Activated CD8-positive, alpha-beta memory T cell treated with anti-CD3 and anti-CD28 coated beads, Interleukin-2, amount 50 U/mL, for 48 hours (primary cell): Measurements from ENCODE around the gene GNAT1.
"Not testable (repeated sequence)": the region's sequence is repeated elsewhere in the genome, so short reads cannot be mapped to it uniquely, and the experiment has no call there.

Experiments
- DNase-seq: peaks from one replicate; pipeline ENCODE4 v3.0.0-alpha.2; 2020

Gene GNAT1

DNA sequence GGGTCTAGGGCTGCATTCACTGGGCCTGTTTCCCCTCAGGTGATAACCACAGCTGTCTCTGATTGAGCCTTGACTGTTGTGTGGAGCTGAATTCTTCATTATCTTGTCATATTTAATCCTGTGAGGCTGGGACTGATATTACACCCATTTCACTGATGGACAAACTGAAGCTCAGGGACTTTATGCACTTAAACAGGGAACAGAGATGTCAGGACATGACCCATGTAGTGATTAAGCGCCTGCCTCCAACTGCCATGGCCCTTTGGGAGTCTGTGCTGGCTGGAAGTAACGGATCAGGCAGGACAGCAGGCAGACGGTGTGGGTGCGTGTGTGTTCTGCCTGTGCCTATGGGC is 52.1 kb downstream of the GNAT1 start:
- DNase-seq = no peak

DNA sequence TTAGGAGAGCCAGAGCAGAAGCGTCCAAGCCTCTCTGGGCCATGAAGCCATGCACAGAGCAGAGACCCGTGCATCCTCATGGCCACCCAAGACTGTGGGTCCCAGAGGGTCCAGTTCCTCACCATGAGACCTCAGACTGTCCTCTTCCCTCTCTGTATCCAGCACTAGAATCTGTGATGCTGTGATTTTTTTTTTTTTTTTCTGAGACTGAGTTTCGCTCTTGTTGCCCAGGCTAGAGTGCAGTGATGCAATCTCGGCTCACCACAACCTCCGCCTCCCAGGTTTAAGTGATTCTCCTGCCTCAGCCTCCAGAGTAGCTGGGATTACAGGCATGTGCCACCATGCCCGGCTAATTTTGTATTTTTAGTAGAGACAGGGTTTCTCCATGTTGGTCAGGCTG is 53.4 kb downstream of the GNAT1 start:
- not testable (repeated sequence) for DNase-seq

DNA sequence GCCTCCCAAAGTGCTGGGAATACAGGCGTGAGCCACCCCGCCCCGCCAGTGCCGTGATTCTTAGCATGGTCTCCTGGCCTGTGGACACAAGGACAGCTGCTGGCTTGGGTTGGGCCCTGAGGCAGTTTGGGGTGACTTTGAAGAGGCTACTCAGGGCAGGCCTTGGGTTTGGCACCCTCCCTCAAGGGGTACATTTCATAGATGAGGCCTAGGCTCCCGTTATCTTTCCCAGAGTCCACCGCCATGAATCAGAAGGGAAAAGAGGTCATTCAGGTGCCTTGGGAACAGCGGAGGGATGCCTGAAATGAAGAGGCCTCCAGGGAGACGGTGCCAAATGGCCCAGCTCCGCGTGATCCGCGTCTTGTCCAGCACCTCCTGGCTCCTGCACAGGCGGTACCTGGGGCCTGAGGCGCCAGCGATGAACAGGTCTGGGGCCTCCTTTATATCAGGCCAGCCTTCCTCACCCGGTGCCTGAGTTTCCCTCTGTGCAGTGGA is 53.9 kb downstream of the GNAT1 start:
- DNase-seq = no peak

DNA sequence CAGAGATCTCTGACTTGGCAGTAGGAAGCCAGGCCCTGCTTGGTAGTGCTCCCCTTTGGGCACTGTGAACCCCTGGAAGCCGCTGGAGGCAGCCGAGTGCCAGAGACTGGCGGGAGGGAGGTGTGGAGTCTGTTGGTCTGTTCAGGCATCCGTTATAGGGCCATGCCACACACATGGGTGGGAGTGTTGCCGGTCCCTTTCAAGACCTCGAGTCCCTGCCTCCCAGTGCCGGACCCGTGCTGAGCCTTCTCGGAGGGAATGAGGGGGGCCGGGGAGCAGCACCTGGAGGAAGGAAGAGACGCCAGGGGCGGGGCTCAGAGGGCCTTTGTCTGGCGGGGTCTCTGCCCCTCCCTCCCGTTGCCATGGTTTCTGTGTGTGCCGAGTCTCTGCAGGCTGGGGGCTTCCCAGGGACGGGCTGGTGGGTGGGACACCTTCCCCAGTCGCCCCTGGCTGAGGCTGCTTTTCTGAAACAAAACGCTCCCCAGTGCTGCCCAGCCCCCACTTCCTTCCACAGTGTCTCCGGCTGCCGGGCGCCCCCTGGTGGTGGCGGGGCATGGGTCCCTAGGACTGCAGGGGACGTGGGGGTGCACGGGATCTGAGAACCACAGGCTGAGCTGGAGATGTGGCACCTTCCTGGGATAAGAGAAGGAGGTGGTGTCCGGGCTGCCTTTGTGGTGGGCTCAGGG is 54.6 kb downstream of the GNAT1 start:
- peak; percentile 100 for DNase-seq

DNA sequence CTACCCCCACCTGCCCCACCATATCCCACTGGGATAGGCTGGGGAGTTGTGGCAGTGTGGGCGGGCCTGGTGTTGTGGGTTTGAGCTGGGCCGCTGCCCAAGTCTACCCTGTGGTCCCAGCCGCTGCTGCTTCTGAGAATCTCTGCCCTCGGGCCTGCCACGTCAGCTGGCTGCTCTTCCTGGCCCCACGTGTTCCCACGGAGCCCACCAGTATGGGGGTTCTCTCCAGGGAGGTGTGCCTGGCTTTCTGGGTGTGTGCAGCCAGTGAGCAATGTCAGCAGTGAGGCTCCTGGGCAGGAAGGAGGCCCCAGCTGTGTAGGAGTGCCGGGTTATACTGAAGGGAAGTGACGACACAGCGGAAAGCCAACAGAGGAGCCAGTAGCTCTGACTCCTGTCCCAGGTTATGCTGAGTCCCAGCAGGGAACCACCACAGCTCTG is 55.1 kb downstream of the GNAT1 start:
- peak; percentile 89 for DNase-seq
